Smooth muscle cell (in vitro differentiated cells): ENCODE data around the gene PGPEP1. TPM values are rescaled to one million over a fixed set of nuclear protein-coding genes. Genes with fewer than 3 reads are reported as not detected.

Experiments
- DNase-seq: peaks from one replicate; lab custom pipeline; 2025; ENCODE audit not compliant: unreplicated experiment; lab: John Stamatoyannopoulos, UW
- H2AFZ ChIP-seq: fragments of 200-600 bp; sonication (generic); 2 replicates; pipeline ENCODE4 v1.6.0; 2016; ENCODE audit warnings: antibody characterized with exemption, low read depth, mild to moderate bottlenecking
- H3F3A ChIP-seq: fragments of 200-600 bp; sonication (generic); 2 replicates; pipeline ENCODE4 v1.6.0; 2017; ENCODE audit warnings: antibody characterized with exemption, low read depth
- H3K27ac ChIP-seq: fragments of 200-600 bp; sonication (generic); 2 replicates; pipeline ENCODE4 v1.5.1; 2016; ENCODE audit warnings: low read depth, mild to moderate bottlenecking
- H3K27me3 ChIP-seq: fragments of 200-600 bp; sonication (generic); 2 replicates; pipeline ENCODE4 v1.6.1; 2016; ENCODE audit warnings: low read depth, mild to moderate bottlenecking
- H3K36me3 ChIP-seq: fragments of 200-600 bp; sonication (generic); 2 replicates; pipeline ENCODE4 v1.5.1; 2016; ENCODE audit warnings: low read depth
- H3K4me1 ChIP-seq: fragments of 200-600 bp; sonication (generic); 2 replicates; pipeline ENCODE4 v1.5.1; 2016; ENCODE audit warnings: low read depth
- H3K4me2 ChIP-seq: fragments of 200-600 bp; sonication (generic); 2 replicates; pipeline ENCODE4 v1.6.0; 2016; ENCODE audit warnings: mild to moderate bottlenecking
- H3K4me3 ChIP-seq: fragments of 200-600 bp; sonication (generic); 2 replicates; pipeline ENCODE4 v1.5.1; 2016; ENCODE audit warnings: mild to moderate bottlenecking
- H3K79me2 ChIP-seq: fragments of 200-600 bp; sonication (generic); 2 replicates; pipeline ENCODE4 v1.6.0; 2016; ENCODE audit warnings: low read depth, mild to moderate bottlenecking
- H3K9ac ChIP-seq: fragments of 200-600 bp; sonication (generic); 2 replicates; pipeline ENCODE4 v1.6.0; 2016; ENCODE audit warnings: low read depth
- H3K9me3 ChIP-seq: fragments of 200-600 bp; sonication (generic); replicated peaks from 2 replicates; pipeline ENCODE4 v1.5.1; 2016; ENCODE audit warnings: low read depth
- H4K20me1 ChIP-seq: fragments of 200-600 bp; sonication (generic); 2 replicates; pipeline ENCODE4 v1.6.0; 2016; ENCODE audit warnings: low read depth
- CTCF ChIP-seq: fragments of 200-600 bp; sonication (generic); IDR thresholded peaks from 2 replicates; pipeline ENCODE4 v1.5.1; 2017; ENCODE audit warnings: borderline replicate concordance, mild to moderate bottlenecking, antibody characterized with exemption; ENCODE audit not compliant: insufficient read depth, poor library complexity, severe bottlenecking
- WGBS: methylation state at CpG from one replicate; pipeline ENCODE4 v1.1.7; 2016; ENCODE audit warnings: low lambda C conversion rate; 5-methylcytosine and 5-hydroxymethylcytosine counted together
- polyA plus RNA-seq: library from polyadenylated mRNA; unstranded; fragments of >200 nt; fragmentation: Nextera tagmentation; extraction: Ambion mirVana; gene quantifications from 2 replicates; pipeline ENCODE4 v1.2.1, GENCODE V29; 2016
- total RNA-seq: library from RNA; depleted of rRNA; stranded (reverse); fragments of >200 nt; gene quantifications from 2 replicates; pipeline ENCODE4 v1.2.3, GENCODE V29; 2014

Gene PGPEP1
- total and polyA plus RNA-seq, 2 experiments from 2014 or later, result 4.5 to 11.7 TPM

GRCh38 chr19:18299654-18300053 lies 40.7 kb upstream of the PGPEP1 start:
- TF ChIP-seq CTCF, result no peak
- 95% methylated on average over 9 of the region's 9 CpGs for WGBS
- H3F3A ChIP-seq, result no peaks in the 10 kb centered on the region
- DNase-seq, result no peak
- H2AFZ ChIP-seq, result no peak overlapping the region
- no peak overlapping the region for H3K27ac ChIP-seq
- H3K9ac ChIP-seq, result no peak overlapping the region
- no peaks in the 10 kb centered on the region for H3K9me3 ChIP-seq
- H3K4me2 ChIP-seq, result no peak overlapping the region
- H3K4me1 ChIP-seq, result peaks cover 7% of the 10 kb centered on the region
- no peaks in the 10 kb centered on the region for H3K36me3 ChIP-seq
- H4K20me1 ChIP-seq, result no peaks in the 10 kb centered on the region
- H3K4me3 ChIP-seq, result no peak overlapping the region
- no peaks in the 10 kb centered on the region for H3K27me3 ChIP-seq
- no peaks in the 10 kb centered on the region for H3K79me2 ChIP-seq

GRCh38 chr19:18300930-18301717 lies 39.3 kb upstream of the PGPEP1 start:
- peak overlapping the region; percentile 56 for H3K27ac ChIP-seq
- peaks cover 16% of the 10 kb centered on the region for H3K4me1 ChIP-seq
- H2AFZ ChIP-seq, result no peak overlapping the region
- no peak overlapping the region for H3K4me3 ChIP-seq
- WGBS, result 45% methylated on average over 17 of the region's 18 CpGs
- no peak for TF ChIP-seq CTCF
- H3K4me2 ChIP-seq, result no peak overlapping the region
- H3K9me3 ChIP-seq, result no peaks in the 10 kb centered on the region
- H3F3A ChIP-seq, result peaks cover 7% of the 10 kb centered on the region
- DNase-seq, result no peak
- no peaks in the 10 kb centered on the region for H3K27me3 ChIP-seq
- H3K79me2 ChIP-seq, result no peaks in the 10 kb centered on the region
- H4K20me1 ChIP-seq, result no peaks in the 10 kb centered on the region
- no peaks in the 10 kb centered on the region for H3K36me3 ChIP-seq
- no peak overlapping the region for H3K9ac ChIP-seq

- H3K9ac ChIP-seq, result no peak overlapping the region
- no peaks in the 10 kb centered on the region for H4K20me1 ChIP-seq
- no peaks in the 10 kb centered on the region for H3K9me3 ChIP-seq
- no peak overlapping the region for H3K4me3 ChIP-seq
- no peaks in the 10 kb centered on the region for H3K27me3 ChIP-seq
- no peak overlapping the region for H3K27ac ChIP-seq
- H3K79me2 ChIP-seq, result no peaks in the 10 kb centered on the region
- no peak for TF ChIP-seq CTCF
- no peak for DNase-seq
- H3K4me2 ChIP-seq, result no peak overlapping the region
- peaks cover 16% of the 10 kb centered on the region for H3K4me1 ChIP-seq
- no peaks in the 10 kb centered on the region for H3K36me3 ChIP-seq
- H3F3A ChIP-seq, result peaks cover 7% of the 10 kb centered on the region
- 100% methylated on average over 4 of the region's 4 CpGs for WGBS
- no peak overlapping the region for H2AFZ ChIP-seq
Measured at GRCh38 chr19:18301718-18302111, 38.7 kb upstream of the PGPEP1 start.

- H3K79me2 ChIP-seq, result no peaks in the 10 kb centered on the region
- DNase-seq, result no peak
- H3K27me3 ChIP-seq, result no peaks in the 10 kb centered on the region
- 3% methylated on average over 2 of the region's 2 CpGs for WGBS
- H3K4me3 ChIP-seq, result peak overlapping the region; percentile 46
- peaks cover 7% of the 10 kb centered on the region for H3F3A ChIP-seq
- H3K36me3 ChIP-seq, result no peaks in the 10 kb centered on the region
- no peak for TF ChIP-seq CTCF
- no peaks in the 10 kb centered on the region for H3K9me3 ChIP-seq
- peak overlapping the region; percentile 88 for H3K9ac ChIP-seq
- peaks cover 16% of the 10 kb centered on the region for H3K4me1 ChIP-seq
- peak overlapping the region; percentile 87 for H3K4me2 ChIP-seq
- H2AFZ ChIP-seq, result no peak overlapping the region
- peak overlapping the region; percentile 99 for H3K27ac ChIP-seq
- no peaks in the 10 kb centered on the region for H4K20me1 ChIP-seq
Measured at GRCh38 chr19:18304208-18304457, 36.3 kb upstream of the PGPEP1 start.
